ENCODE measurements around the gene SLC1A1. TPM values are rescaled to one million over a fixed set of nuclear protein-coding genes. Genes with fewer than 3 reads are reported as not detected.

SLC1A1 gene
- total RNA-seq, 1 donor from 2014 or later, result 6.8 TPM

- Mint-ChIP-seq H3K9me3 (ENCODE audit: unreplicated experiment) (no peaks in the 10 kb centered on the region), H3K27me3 (ENCODE audit: unreplicated experiment) (no peaks in the 10 kb centered on the region), H3K4me3 (ENCODE audit: unreplicated experiment) (no peak overlapping the region), H3K27ac (ENCODE audit: unreplicated experiment) (no peak overlapping the region), H3K4me1 (ENCODE audit: unreplicated experiment) (peaks cover under 1% of the 10 kb centered on the region), H3K36me3 (ENCODE audit: unreplicated experiment) (peaks cover 4% of the 10 kb centered on the region)
- TF ChIP-seq, protein P1, sequence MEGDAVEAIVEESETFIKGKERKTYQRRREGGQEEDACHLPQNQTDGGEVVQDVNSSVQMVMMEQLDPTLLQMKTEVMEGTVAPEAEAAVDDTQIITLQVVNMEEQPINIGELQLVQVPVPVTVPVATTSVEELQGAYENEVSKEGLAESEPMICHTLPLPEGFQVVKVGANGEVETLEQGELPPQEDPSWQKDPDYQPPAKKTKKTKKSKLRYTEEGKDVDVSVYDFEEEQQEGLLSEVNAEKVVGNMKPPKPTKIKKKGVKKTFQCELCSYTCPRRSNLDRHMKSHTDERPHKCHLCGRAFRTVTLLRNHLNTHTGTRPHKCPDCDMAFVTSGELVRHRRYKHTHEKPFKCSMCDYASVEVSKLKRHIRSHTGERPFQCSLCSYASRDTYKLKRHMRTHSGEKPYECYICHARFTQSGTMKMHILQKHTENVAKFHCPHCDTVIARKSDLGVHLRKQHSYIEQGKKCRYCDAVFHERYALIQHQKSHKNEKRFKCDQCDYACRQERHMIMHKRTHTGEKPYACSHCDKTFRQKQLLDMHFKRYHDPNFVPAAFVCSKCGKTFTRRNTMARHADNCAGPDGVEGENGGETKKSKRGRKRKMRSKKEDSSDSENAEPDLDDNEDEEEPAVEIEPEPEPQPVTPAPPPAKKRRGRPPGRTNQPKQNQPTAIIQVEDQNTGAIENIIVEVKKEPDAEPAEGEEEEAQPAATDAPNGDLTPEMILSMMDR (IDR thresholded peaks at IDR 0.05), result no peak
- DNase-seq (ENCODE audit: extremely low spot score, unreplicated experiment), result no peak
These were observed 10.9 kb downstream of the SLC1A1 start for GRCh38 chr9:4501147-4501507.

GRCh38 chr9:4502444-4502843, 12.2 kb downstream of the SLC1A1 start:
- DNase-seq (ENCODE audit: extremely low spot score, unreplicated experiment), result no peak
- TF ChIP-seq, protein P1 (IDR thresholded peaks at IDR 0.05), result no peak
- Mint-ChIP-seq H3K27ac (ENCODE audit: unreplicated experiment) (no peak overlapping the region), H3K4me1 (ENCODE audit: unreplicated experiment) (peaks cover 4% of the 10 kb centered on the region), H3K4me3 (ENCODE audit: unreplicated experiment) (no peak overlapping the region), H3K36me3 (ENCODE audit: unreplicated experiment) (peaks cover 4% of the 10 kb centered on the region), H3K27me3 (ENCODE audit: unreplicated experiment) (no peaks in the 10 kb centered on the region), H3K9me3 (ENCODE audit: unreplicated experiment) (no peaks in the 10 kb centered on the region)

GRCh38 chr9:4503103-4503502, 12.8 kb downstream of the SLC1A1 start:
- Mint-ChIP-seq H3K27me3 (ENCODE audit: unreplicated experiment) (no peaks in the 10 kb centered on the region), H3K9me3 (ENCODE audit: unreplicated experiment) (no peaks in the 10 kb centered on the region), H3K36me3 (ENCODE audit: unreplicated experiment) (peaks cover 4% of the 10 kb centered on the region), H3K4me1 (ENCODE audit: unreplicated experiment) (peaks cover 5% of the 10 kb centered on the region), H3K27ac (ENCODE audit: unreplicated experiment) (no peak overlapping the region), H3K4me3 (ENCODE audit: unreplicated experiment) (no peak overlapping the region)
- TF ChIP-seq, protein P1 (IDR thresholded peaks at IDR 0.05), result no peak
- no peak for DNase-seq (ENCODE audit: extremely low spot score, unreplicated experiment)

GRCh38 chr9:4504250-4504649, 14.0 kb downstream of the SLC1A1 start:
- Mint-ChIP-seq H3K27ac (ENCODE audit: unreplicated experiment) (no peak overlapping the region), H3K27me3 (ENCODE audit: unreplicated experiment) (no peaks in the 10 kb centered on the region), H3K36me3 (ENCODE audit: unreplicated experiment) (peaks cover 4% of the 10 kb centered on the region), H3K9me3 (ENCODE audit: unreplicated experiment) (no peaks in the 10 kb centered on the region), H3K4me1 (ENCODE audit: unreplicated experiment) (peaks cover 8% of the 10 kb centered on the region), H3K4me3 (ENCODE audit: unreplicated experiment) (no peak overlapping the region)
- TF ChIP-seq, protein P1 (IDR thresholded peaks at IDR 0.05), result no peak
- DNase-seq (ENCODE audit: extremely low spot score, unreplicated experiment), result no peak

GRCh38 chr9:4506490-4506889, 16.2 kb downstream of the SLC1A1 start:
- no peak for DNase-seq (ENCODE audit: extremely low spot score, unreplicated experiment)
- H3K27ac Mint-ChIP-seq (ENCODE audit: unreplicated experiment), result no peak overlapping the region
- TF ChIP-seq, protein P1 (IDR thresholded peaks at IDR 0.05), result no peak
- peaks cover 5% of the 10 kb centered on the region for H3K36me3 Mint-ChIP-seq (ENCODE audit: unreplicated experiment)
- peaks cover 13% of the 10 kb centered on the region for H3K4me1 Mint-ChIP-seq (ENCODE audit: unreplicated experiment)
- H3K27me3 Mint-ChIP-seq (ENCODE audit: unreplicated experiment), result no peaks in the 10 kb centered on the region
- no peaks in the 10 kb centered on the region for H3K9me3 Mint-ChIP-seq (ENCODE audit: unreplicated experiment)
- no peak overlapping the region for H3K4me3 Mint-ChIP-seq (ENCODE audit: unreplicated experiment)

All from osteocyte (in vitro differentiated cells).